Thyroid gland (tissue), 4 donors: ENCODE data around the gene PLA2G3. TPM values are rescaled to one million over a fixed set of nuclear protein-coding genes. Genes with fewer than 3 reads are reported as not detected.

Experiments used
- DNase-seq, 2 donors: peaks; one replicate each; pipeline ENCODE4 v3.0.0-alpha.2; 2019
- H3K27ac ChIP-seq, 3 donors: fragments of 200-600 bp; sonication (generic); 1 replicate in 2 of 3; 2 replicates in 1 of 3; pipeline ENCODE4 v1.5.1; 2016 to 2019; ENCODE audit warnings: mild to moderate bottlenecking in 1 of 3, moderate library complexity in 1 of 3
- H3K27me3 ChIP-seq: fragments of 200-600 bp; sonication (generic); one replicate; pipeline ENCODE4 v1.5.1; 2019
- H3K36me3 ChIP-seq, 2 donors: fragments of 200-600 bp; sonication (generic); one replicate each; pipeline ENCODE4 v1.5.1; 2016 to 2019
- H3K4me1 ChIP-seq, 2 donors: fragments of 200-600 bp; sonication (generic); one replicate each; pipeline ENCODE4 v1.5.1; 2017 to 2019
- H3K4me3 ChIP-seq, 3 donors: fragments of 200-600 bp; sonication (generic); replicated peaks in 1 of 3; 1 replicate in 2 of 3; 2 replicates in 1 of 3; pipeline ENCODE4 v1.5.1; 2016; ENCODE audit warnings: mild to moderate bottlenecking in 1 of 3
- H3K9me3 ChIP-seq: fragments of 200-600 bp; sonication (generic); one replicate; pipeline ENCODE4 v1.5.1; 2017
- CTCF ChIP-seq, 6 experiments: fragments of 200-600 bp in 3 of 6; fragments of 450-650 bp in 3 of 6; sonication (generic) in 3 of 6; IDR thresholded peaks; one replicate each; pipeline ENCODE4 v1.5.1; 2016 to 2019; ENCODE audit warnings: antibody characterized with exemption in 6 of 6, mild to moderate bottlenecking in 2 of 6, inconsistent platforms in 1 of 6, moderate library complexity in 1 of 6
- POLR2A ChIP-seq, 2 donors: fragments of 450-650 bp; IDR thresholded peaks; one replicate each; pipeline ENCODE4 v1.6.1; 2017; ENCODE audit warnings: antibody characterized with exemption in 2 of 2, mild to moderate bottlenecking in 2 of 2, moderate library complexity in 1 of 2
- WGBS, 2 donors: methylation state at CpG; one replicate each; pipeline ENCODE4 v1.1.5; 2017; 5-methylcytosine and 5-hydroxymethylcytosine counted together
- intact Hi-C: fragments of 100-400 bp; cut with DNase I; formaldehyde crosslinking; loops from one replicate; pipeline ENCODE4 v1.15.1; 2023
- total RNA-seq, 4 donors: library from RNA; depleted of rRNA; stranded (reverse); fragments of >200 nt; gene quantifications; one replicate each; pipeline ENCODE4 v1.2.3, GENCODE V29; 2016

Gene PLA2G3
- total RNA-seq, 4 donors from 2014 or later = 0.22 to 1.9 (median 0.83) TPM; not detected in 1

GRCh38 chr22:31130873-31131272, 9.4 kb downstream of the PLA2G3 start:
- Histone ChIP-seq H3K27ac (peak overlapping the region; percentile 77 to 94 (median 93)), H3K36me3 (peaks cover 10 to 22% of the 10 kb centered on the region in 2 donors), H3K4me3 (no peak overlapping the region), H3K4me1 (peaks cover 55 to 66% of the 10 kb centered on the region in 2 donors), H3K9me3 (no peaks in the 10 kb centered on the region), H3K27me3 (no peaks in the 10 kb centered on the region)
- peak; percentile 84 to 85 for DNase-seq
- TF ChIP-seq CTCF (IDR thresholded peaks at IDR 0.05) (peak in 1 of 6 experiments; percentile 4), POLR2A (IDR thresholded peaks at IDR 0.05) (peak in 1 of 2 donors; percentile 59)
- WGBS, 2 donors = 24 to 53% methylated on average over 2 of the region's 2 CpGs
- intact Hi-C loops = no loop called here

GRCh38 chr22:31128156-31128555, 12.2 kb downstream of the PLA2G3 start:
- peaks cover 71 to 80% of the 10 kb centered on the region in 2 donors for H3K4me1 ChIP-seq
- H3K27ac ChIP-seq = peak overlapping the region; percentile 93 to 99 (median 94)
- peaks cover under 1 to 8% of the 10 kb centered on the region in 2 donors for H3K36me3 ChIP-seq
- 95 to 98% methylated on average over 7 of the region's 7 CpGs for WGBS, 2 donors
- no peaks in the 10 kb centered on the region for H3K9me3 ChIP-seq
- intact Hi-C loops = no loop called here
- TF ChIP-seq CTCF (IDR thresholded peaks at IDR 0.05) (no peak), POLR2A (IDR thresholded peaks at IDR 0.05) (no peak)
- H3K27me3 ChIP-seq = no peaks in the 10 kb centered on the region
- no peak for DNase-seq
- H3K4me3 ChIP-seq = no peak overlapping the region

DNA sequence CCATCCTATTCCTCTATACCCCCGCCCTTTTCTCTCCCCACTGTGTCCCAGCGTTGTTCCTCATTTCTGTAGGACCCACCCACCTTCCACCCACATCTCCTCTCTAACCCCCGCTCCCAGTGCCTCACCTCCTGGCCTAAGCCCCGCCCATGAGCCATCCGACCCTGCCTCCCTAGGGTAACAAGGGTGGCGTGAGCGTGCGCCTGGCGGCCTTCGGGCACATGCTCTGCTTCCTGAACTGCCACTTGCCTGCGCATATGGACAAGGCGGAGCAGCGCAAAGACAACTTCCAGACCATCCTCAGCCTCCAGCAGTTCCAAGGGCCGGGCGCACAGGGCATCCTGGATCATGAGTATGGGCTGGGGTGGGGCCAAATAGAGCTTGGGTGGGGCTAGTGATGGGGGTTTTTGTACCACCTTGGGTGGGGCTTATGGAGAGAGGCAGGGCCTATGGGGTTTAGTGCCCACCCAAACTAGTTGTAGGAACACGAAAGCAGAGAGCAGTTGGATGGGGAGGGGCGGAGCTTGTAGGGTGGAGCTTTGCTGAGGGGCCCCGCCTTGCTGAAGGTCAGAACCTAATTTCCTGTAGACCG, 13.0 kb downstream of the PLA2G3 start:
- peak; percentile 66 to 67 for DNase-seq
- TF ChIP-seq POLR2A (IDR thresholded peaks at IDR 0.05) (no peak), CTCF (IDR thresholded peaks at IDR 0.05) (no peak)
- H3K27ac ChIP-seq = peak overlapping the region; percentile 93 to 99 (median 94)
- H3K4me1 ChIP-seq = peaks cover 72 to 76% of the 10 kb centered on the region in 2 donors
- intact Hi-C loops = no loop called here
- peaks cover 0 to 8% of the 10 kb centered on the region in 2 donors for H3K36me3 ChIP-seq
- no peak overlapping the region for H3K4me3 ChIP-seq
- 50 to 59% methylated on average over 19 of the region's 19 CpGs for WGBS, 2 donors
- no peaks in the 10 kb centered on the region for H3K9me3 ChIP-seq
- H3K27me3 ChIP-seq = no peaks in the 10 kb centered on the region

- no peak for DNase-seq
- Histone ChIP-seq H3K4me3 (no peak overlapping the region), H3K36me3 (peaks cover 0 to 8% of the 10 kb centered on the region in 2 donors), H3K27ac (peak overlapping the region; percentile 93 to 99 (median 94)), H3K27me3 (no peaks in the 10 kb centered on the region), H3K9me3 (no peaks in the 10 kb centered on the region), H3K4me1 (peaks cover 75 to 76% of the 10 kb centered on the region in 2 donors)
- TF ChIP-seq CTCF (IDR thresholded peaks at IDR 0.05) (no peak), POLR2A (IDR thresholded peaks at IDR 0.05) (no peak)
- intact Hi-C loops = no loop called here
- WGBS, 2 donors = 27 to 30% methylated on average over 7 to 12 of the region's 13 CpGs
Measured at GRCh38 chr22:31126869-31127175, 13.5 kb downstream of the PLA2G3 start.

GRCh38 chr22:31126128-31126868, 14.0 kb downstream of the PLA2G3 start:
- WGBS, 2 donors = 20 to 63% methylated on average over 11 to 20 of the region's 22 CpGs
- intact Hi-C loops = no loop called here
- peak; percentile 97 to 98 for DNase-seq

More at GRCh38 chr22:31126128-31126868, 14.0 kb downstream of the PLA2G3 start:
- TF ChIP-seq CTCF (IDR thresholded peaks at IDR 0.05) (no peak), POLR2A (IDR thresholded peaks at IDR 0.05) (peak in 1 of 2 donors; percentile 73)
- no peak overlapping the region for H3K4me3 ChIP-seq
- peak overlapping the region; percentile 93 to 99 (median 94) for H3K27ac ChIP-seq
- peaks cover 0 to 8% of the 10 kb centered on the region in 2 donors for H3K36me3 ChIP-seq
- no peaks in the 10 kb centered on the region for H3K27me3 ChIP-seq
- H3K9me3 ChIP-seq = no peaks in the 10 kb centered on the region
- H3K4me1 ChIP-seq = peaks cover 74% of the 10 kb centered on the region in 2 donors
